Activated CD4-positive, CD25-positive, alpha-beta regulatory T cell treated with anti-CD3 and anti-CD28 coated beads, Interleukin-2, amount 50 U/mL, for 16 hours (primary cell): ENCODE measurements around the gene GALK2.
"Not testable (repeated sequence)": the region's sequence is repeated elsewhere in the genome, so short reads cannot be mapped to it uniquely, and the experiment has no call there.

Experiments
- DNase-seq: peaks from one replicate; pipeline ENCODE4 v3.0.0-alpha.2; 2020; ENCODE audit warnings: low read depth, low spot score

GALK2 gene

DNA sequence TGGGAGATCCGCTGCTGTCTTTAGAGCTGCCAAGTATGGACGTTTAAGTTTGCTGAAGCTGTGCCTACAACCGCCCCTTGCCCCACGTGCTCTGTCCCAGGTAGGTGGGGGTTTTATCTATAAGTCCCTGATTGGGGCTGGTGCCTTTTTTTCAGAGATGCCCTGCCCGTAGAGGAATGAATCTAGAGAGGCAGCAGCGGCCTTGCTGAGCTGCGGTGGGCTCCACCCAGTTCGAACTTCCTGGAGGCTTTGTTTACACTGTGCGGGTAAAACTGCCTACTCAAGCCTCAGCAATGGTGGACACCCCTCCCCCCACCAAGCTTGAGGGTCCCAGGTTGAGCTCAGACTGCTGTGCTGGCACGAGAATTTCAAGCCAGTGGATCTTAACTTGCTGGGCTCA lies 169.6 kb downstream of the GALK2 start:
- DNase-seq: no peak

DNA sequence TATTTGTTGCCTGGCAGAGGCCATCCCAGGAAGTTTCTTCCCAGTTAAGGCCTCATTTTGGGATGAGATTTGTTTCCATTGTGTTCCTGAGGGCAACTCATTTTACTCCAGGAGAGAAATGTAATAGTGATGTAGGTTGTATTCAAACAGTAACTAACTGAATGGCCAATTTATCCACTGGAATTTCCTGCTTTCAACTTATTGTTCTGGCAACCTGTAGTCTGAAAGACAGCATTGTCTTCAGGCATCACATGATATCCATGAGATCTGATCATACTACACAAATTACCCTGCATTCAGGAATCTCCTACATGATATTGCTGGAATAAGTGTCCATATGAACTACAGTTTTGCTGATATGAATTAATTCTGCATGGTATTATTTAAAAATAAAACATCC lies 173.5 kb downstream of the GALK2 start:
- no peak for DNase-seq

DNA sequence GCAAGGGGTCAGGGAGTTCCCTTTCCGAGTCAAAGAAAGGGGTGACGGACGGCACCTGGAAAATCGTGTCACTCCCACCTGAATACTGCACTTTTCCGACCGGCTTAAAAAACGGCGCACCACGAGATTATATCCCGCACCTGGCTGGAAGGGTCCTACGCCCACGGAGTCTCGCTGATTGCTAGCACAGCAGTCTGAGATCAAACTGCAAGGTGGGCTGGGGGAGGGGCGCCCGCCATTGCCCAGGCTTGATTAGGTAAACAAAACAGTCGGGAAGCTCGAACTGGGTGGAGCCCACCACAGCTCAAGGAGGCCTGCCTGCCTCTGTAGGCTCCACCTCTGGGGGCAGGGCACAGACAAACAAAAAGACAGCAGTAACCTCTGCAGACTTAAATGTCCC lies 184.4 kb downstream of the GALK2 start:
- not testable (repeated sequence) for DNase-seq

DNA sequence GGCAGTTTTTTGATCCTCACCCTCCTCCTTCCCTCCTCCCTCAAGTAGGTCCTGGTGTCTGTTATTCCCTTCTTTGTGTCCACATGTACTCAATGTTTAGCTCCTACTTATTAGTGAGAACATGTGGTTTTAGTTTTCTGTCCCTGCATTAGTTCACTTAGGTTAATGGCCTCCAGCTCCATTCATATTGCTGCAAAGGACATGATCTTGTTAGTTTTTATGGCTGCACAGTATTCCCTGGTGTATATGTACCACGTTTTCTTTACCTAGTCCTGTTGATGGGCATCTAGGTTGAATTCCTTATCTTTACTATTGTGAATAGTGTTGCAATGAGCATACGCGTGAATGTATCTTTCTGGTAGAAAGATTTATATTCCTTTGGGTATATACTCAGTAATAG lies 191.3 kb downstream of the GALK2 start:
- DNase-seq: no peak

DNA sequence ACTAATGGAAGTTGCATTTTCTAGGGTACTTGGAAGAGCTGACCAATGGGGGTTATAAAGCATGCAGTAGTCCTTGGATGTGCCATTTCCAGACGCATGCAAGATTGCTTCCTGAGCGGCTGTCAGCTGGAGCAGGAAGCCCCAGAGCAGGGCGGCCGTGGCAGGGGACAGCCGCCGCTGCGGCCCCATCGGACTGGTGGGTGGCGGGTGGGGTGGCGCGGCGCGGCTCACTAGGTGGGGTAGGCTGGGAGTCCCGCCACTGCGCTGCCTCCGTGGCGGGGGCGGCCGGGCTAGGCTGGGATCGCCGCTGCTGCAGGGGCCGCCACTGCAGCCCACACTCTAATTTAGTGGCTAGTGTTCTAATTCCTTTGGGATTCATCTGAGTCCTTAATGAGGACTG lies 196.4 kb downstream of the GALK2 start:
- DNase-seq: no peak

DNA sequence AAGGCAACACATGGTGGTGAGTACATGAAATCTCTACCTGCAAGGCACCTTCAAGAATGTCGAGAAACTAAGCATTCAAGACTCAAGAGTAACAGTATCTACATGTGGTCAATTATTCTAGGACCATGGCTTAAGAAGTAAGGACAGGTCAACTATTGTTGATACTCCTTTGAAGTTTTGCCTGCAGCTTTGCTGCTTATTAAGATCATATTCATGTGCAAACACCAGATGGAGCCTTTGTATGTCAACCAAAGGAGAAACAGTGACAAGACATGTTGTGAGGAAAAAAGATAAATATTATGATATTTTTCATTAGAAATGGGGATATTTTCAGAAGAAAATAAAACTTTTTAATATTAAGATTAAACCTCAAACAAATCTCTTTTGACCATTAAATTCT lies 200.7 kb downstream of the GALK2 start:
- no peak for DNase-seq

DNA sequence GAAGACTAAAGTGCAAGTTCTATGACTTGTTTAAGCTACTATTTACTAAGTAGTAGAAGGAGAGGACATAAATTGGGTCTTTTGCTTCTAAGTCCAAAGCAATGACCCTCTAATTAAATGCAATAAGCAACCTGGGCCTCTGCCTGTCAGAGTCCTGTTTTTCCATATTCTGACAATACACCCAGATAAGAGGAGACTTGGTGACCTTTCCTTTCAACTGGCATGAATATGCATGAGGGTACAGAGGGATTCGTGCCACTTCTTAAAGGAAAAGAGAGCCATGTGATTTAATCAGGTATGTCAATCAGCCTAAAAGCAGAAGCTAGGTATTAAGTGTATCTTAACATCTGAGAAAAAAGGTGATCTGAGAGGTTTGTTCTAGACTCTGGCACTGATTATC lies 202.3 kb downstream of the GALK2 start:
- no peak for DNase-seq

DNA sequence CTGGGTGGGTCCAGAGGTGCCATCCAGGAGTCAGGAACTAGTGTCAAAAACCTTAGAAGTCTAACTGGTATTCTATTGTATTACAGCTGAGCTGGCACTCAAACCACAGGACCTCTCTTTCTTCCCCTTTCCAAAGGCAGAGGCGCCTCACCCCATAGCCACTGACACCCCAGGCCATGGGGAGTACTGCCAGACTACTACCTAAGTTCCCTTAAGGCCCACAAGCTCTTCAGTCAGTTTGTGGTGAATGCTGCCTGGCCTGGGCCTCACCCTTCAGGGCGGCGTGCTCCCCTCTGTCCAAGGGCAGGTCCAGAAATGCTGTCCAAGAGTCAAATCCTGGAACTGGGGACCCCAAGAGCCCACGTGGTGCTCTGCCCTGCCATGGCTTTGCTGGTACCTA lies 209.9 kb downstream of the GALK2 start:
- no peak for DNase-seq

DNA sequence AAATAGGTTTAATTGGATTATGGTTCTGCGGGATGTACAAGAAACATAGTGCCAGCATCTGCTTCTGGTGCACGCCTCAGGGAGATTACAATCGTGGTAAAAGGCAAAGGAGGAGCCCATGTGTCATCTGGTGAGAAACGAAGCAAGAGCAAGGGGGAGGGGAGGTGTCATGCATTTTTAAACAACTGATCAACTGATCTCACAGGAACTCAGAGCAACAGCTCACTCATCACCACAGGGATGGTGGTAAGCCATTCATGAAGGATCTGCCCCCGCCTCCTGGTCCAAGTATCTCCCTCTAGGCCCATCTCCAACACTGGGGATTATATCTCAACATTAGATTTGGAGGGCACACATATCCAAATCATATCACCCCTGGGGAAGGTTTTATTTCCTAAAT lies 210.9 kb downstream of the GALK2 start:
- DNase-seq: no peak
